ENCODE data around the gene LRRC34. TPM values are rescaled to one million over a fixed set of nuclear protein-coding genes. Genes with fewer than 3 reads are reported as not detected.

Gene LRRC34
- total RNA-seq, 2 donors from 2014 or later: 3.4 TPM; not detected in 1

- no peak for ATAC-seq
- no peak for DNase-seq
- Histone ChIP-seq H3K4me3 (no peak overlapping the region), H3K9me3 (no peaks in the 10 kb centered on the region), H3K36me3 (replicated peaks in 1 of 2; ENCODE audit: insufficient read depth in 1 of 2, low read depth in 2 of 2) (peaks cover 3 to 41% of the 10 kb centered on the region in 2 donors), H3K27ac (no peak overlapping the region), H3K27me3 (no peaks in the 10 kb centered on the region), H3K4me1 (peaks cover under 1% of the 10 kb centered on the region)
- intact Hi-C loops (cut with DNase I): no loop called here
- 74 to 83% methylated on average over 4 of the region's 4 CpGs for WGBS, 2 donors
- TF ChIP-seq POLR2A (IDR thresholded peaks at IDR 0.05) (no peak), CTCF (IDR thresholded peaks at IDR 0.05) (no peak)
Measured at GRCh38 chr3:169781209-169781855, 31.4 kb downstream of the LRRC34 start.

DNA sequence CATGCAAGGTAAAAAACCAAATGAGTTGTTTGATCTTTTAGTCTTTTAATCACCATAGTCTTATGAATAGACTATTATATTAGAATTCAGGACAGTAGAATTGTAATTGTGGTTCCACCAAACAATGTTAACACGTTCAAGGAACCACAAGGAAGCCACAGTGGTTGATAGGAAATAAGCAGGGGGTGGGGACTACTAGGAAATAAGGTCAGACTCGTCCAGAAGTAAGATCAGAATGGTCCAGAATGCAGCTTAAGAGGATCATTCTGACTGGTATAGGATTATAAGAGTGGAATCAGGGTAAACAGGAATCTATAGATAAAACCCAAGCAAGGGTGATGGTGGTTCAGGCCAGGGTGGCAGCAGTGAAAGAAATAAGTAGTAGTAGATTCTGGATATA lies 32.0 kb downstream of the LRRC34 start:
- no peaks in the 10 kb centered on the region for H3K27me3 ChIP-seq
- TF ChIP-seq POLR2A (IDR thresholded peaks at IDR 0.05): no peak
- no peak for TF ChIP-seq CTCF (IDR thresholded peaks at IDR 0.05)
- peaks cover 6% of the 10 kb centered on the region for H3K4me1 ChIP-seq
- ATAC-seq (no peak), DNase-seq (no peak)
- H3K36me3 ChIP-seq (replicated peaks in 1 of 2; ENCODE audit: insufficient read depth in 1 of 2, low read depth in 2 of 2): peaks cover 3 to 38% of the 10 kb centered on the region in 2 donors
- intact Hi-C loops (cut with DNase I): no loop called here
- H3K27ac ChIP-seq: no peak overlapping the region
- no peak overlapping the region for H3K4me3 ChIP-seq
- 57 to 73% methylated on average over 2 of the region's 2 CpGs for WGBS, 2 donors
- no peaks in the 10 kb centered on the region for H3K9me3 ChIP-seq

DNA sequence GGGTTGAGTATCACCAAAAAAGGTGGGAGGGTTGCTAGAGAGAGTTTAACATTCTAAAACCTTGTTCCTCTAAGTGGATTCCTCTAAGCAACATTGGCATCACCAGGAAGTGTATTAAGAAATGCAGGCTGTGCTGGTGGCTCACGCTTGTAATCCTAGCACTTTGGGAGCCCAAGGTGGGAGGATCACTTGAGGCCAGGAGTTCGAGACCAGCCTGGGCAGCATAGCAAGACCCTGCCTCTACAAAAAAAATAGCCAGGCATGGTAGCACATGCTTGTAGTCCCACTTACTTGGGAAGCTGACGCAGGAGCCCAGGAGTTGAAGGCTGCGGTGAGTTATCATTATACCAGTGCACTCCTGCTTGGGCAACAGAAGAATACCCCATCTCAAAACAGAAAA lies 34.9 kb downstream of the LRRC34 start:
- Histone ChIP-seq H3K27ac (no peak overlapping the region), H3K4me3 (no peak overlapping the region), H3K9me3 (no peaks in the 10 kb centered on the region), H3K4me1 (peaks cover 26% of the 10 kb centered on the region), H3K27me3 (no peaks in the 10 kb centered on the region), H3K36me3 (replicated peaks in 1 of 2; ENCODE audit: insufficient read depth in 1 of 2, low read depth in 2 of 2) (peaks cover 0 to 30% of the 10 kb centered on the region in 2 donors)
- TF ChIP-seq CTCF (IDR thresholded peaks at IDR 0.05) (no peak), POLR2A (IDR thresholded peaks at IDR 0.05) (no peak)
- intact Hi-C loops (cut with DNase I): no loop called here
- ATAC-seq (no peak), DNase-seq (no peak)
- WGBS, 2 donors: 89 to 95% methylated on average over 4 of the region's 4 CpGs

DNA sequence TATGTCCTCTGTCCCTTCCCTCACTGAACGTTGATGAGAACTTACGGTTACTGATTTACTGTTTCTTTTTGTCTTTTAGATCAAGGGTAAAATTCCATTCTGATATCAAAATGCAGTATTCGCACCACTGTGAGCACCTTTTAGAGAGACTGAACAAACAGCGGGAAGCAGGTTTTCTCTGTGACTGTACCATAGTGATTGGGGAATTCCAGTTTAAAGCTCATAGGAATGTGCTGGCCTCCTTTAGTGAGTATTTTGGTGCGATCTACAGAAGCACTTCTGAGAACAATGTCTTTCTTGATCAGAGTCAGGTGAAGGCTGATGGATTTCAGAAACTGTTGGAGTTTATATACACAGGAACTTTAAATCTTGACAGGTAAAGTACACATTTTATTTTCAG lies 38.5 kb downstream of the LRRC34 start:
- Histone ChIP-seq H3K4me3 (no peak overlapping the region), H3K27ac (peak overlapping the region in 1 of 4 donors; percentile 100), H3K36me3 (replicated peaks in 1 of 2; ENCODE audit: insufficient read depth in 1 of 2, low read depth in 2 of 2) (peaks cover 0 to 6% of the 10 kb centered on the region in 2 donors), H3K27me3 (no peaks in the 10 kb centered on the region), H3K9me3 (no peaks in the 10 kb centered on the region), H3K4me1 (peaks cover 26% of the 10 kb centered on the region)
- ATAC-seq (no peak), DNase-seq (no peak)
- TF ChIP-seq POLR2A (IDR thresholded peaks at IDR 0.05): no peak
- no peak for TF ChIP-seq CTCF (IDR thresholded peaks at IDR 0.05)
- WGBS, 2 donors: 25 to 32% methylated on average over 5 of the region's 5 CpGs
- intact Hi-C loops (cut with DNase I): no loop called here

Data from body of pancreas (tissue), 4 donors.